ENCODE measurements around the gene BIRC2.

GRCh38 chr11:102414559-102414958 lies 67.5 kb downstream of the BIRC2 start:
- no peak for TF ChIP-seq BCL3 (IDR thresholded peaks at IDR 0.05)
- no peak for TF ChIP-seq MAFK (IDR thresholded peaks at IDR 0.05; ENCODE audit: partially characterized antibody)
- no peak for TF ChIP-seq CTCF (IDR thresholded peaks at IDR 0.05)
- TF ChIP-seq POLR2A (IDR thresholded peaks at IDR 0.05; ENCODE audit: low read length): no peak
- TF ChIP-seq REST (IDR thresholded peaks at IDR 0.05): no peak
- TF ChIP-seq SREBF2 (IDR thresholded peaks at IDR 0.05): no peak
- TF ChIP-seq CHD4 (IDR thresholded peaks at IDR 0.05; ENCODE audit: borderline replicate concordance): no peak
- TF ChIP-seq HEYL (CRISPR knock-in tag; IDR thresholded peaks at IDR 0.05): no peak

Measured in A549 (cell line).